ENCODE results near the gene RPL10.

Gene RPL10

GRCh38 chrX:154370300-154371016 lies 27.7 kb upstream of the RPL10 start:
- in situ Hi-C loops (cut with MboI; ENCODE audit: low pct_unique_long_range_greater_than_20kb, low sequenced_read_pairs, unreplicated experiment) = no loop called here

DNA sequence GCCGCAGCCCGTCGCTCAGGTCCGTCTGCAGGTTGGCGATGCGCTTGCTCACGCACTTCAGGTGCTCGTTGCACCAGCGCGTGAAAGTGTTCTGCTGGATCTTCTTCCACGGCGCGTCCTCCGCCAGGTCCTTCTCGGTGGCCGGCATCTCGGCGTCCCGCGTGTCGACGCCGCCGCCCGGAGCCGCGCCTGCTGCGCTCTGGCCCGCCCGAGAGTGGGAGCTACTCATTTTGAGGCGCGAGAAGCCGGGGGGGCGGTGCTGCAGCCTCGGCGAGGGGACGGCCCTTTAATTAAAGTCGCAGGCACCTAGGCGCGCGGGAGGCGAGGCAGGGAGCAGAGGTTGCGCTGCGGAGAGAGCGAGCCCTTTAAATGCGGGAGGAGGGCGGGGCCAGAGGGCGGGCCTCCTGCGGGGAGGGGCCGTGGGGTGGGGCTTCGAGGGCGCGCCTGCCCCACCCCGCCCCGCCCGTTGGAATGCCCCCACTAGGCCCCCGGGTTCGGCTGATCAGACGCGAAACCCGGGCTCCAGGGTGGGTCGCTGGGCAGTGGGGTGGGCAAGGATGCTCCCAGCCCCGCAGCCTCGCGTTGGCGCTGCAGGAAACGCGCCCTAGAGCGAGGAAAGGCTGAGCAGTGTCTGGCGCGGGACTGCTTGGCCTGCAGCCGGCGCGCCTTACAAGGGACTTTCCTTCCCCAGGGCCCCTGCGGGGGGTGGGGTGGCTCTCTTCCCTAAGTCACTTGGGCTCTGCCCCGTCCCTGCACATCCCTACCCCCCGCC lies 27.0 kb upstream of the RPL10 start:
- TF ChIP-seq, protein P1, sequence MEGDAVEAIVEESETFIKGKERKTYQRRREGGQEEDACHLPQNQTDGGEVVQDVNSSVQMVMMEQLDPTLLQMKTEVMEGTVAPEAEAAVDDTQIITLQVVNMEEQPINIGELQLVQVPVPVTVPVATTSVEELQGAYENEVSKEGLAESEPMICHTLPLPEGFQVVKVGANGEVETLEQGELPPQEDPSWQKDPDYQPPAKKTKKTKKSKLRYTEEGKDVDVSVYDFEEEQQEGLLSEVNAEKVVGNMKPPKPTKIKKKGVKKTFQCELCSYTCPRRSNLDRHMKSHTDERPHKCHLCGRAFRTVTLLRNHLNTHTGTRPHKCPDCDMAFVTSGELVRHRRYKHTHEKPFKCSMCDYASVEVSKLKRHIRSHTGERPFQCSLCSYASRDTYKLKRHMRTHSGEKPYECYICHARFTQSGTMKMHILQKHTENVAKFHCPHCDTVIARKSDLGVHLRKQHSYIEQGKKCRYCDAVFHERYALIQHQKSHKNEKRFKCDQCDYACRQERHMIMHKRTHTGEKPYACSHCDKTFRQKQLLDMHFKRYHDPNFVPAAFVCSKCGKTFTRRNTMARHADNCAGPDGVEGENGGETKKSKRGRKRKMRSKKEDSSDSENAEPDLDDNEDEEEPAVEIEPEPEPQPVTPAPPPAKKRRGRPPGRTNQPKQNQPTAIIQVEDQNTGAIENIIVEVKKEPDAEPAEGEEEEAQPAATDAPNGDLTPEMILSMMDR (IDR thresholded peaks at IDR 0.05; ENCODE audit: extremely low read depth, insufficient read depth, missing control alignments) = no peak
- in situ Hi-C loops (cut with MboI; ENCODE audit: low pct_unique_long_range_greater_than_20kb, low sequenced_read_pairs, unreplicated experiment) = no loop called here
- DNase-seq (ENCODE audit: low spot score) = peak; percentile 92

More at GRCh38 chrX:154370300-154371016, 27.7 kb upstream of the RPL10 start:
- DNase-seq (ENCODE audit: low spot score) = peak; percentile 45
- TF ChIP-seq, protein P1 (IDR thresholded peaks at IDR 0.05; ENCODE audit: extremely low read depth, insufficient read depth, missing control alignments) = no peak

GRCh38 chrX:154371789-154372300 lies 26.3 kb upstream of the RPL10 start:
- TF ChIP-seq, protein P1 (IDR thresholded peaks at IDR 0.05; ENCODE audit: extremely low read depth, insufficient read depth, missing control alignments) = no peak
- no peak for DNase-seq (ENCODE audit: low spot score)
- in situ Hi-C loops (cut with MboI; ENCODE audit: low pct_unique_long_range_greater_than_20kb, low sequenced_read_pairs, unreplicated experiment) = no loop called here

DNA sequence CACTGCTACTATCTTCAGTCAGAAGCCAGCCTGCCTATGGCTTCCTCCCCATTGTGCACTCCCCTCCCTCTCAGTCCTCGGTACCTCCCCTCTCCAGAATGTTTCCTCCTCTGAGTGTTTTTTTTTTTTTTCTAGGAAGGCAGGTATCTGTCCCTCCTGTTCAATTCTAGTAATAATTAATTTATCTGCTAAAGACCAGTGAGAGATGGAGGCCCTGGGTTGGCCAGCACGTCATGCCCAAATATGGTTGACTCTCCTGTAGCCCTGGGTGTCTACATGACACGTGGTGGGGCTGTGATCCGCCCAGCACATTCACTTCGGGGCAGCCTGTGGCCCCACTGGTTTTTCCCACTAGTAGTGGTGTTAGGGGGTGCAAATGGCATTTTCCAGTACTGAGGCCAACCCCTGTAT lies 25.6 kb upstream of the RPL10 start:
- TF ChIP-seq, protein P1 (IDR thresholded peaks at IDR 0.05; ENCODE audit: extremely low read depth, insufficient read depth, missing control alignments) = no peak
- DNase-seq (ENCODE audit: low spot score) = peak; percentile 58
- in situ Hi-C loops (cut with MboI; ENCODE audit: low pct_unique_long_range_greater_than_20kb, low sequenced_read_pairs, unreplicated experiment) = no loop called here

DNA sequence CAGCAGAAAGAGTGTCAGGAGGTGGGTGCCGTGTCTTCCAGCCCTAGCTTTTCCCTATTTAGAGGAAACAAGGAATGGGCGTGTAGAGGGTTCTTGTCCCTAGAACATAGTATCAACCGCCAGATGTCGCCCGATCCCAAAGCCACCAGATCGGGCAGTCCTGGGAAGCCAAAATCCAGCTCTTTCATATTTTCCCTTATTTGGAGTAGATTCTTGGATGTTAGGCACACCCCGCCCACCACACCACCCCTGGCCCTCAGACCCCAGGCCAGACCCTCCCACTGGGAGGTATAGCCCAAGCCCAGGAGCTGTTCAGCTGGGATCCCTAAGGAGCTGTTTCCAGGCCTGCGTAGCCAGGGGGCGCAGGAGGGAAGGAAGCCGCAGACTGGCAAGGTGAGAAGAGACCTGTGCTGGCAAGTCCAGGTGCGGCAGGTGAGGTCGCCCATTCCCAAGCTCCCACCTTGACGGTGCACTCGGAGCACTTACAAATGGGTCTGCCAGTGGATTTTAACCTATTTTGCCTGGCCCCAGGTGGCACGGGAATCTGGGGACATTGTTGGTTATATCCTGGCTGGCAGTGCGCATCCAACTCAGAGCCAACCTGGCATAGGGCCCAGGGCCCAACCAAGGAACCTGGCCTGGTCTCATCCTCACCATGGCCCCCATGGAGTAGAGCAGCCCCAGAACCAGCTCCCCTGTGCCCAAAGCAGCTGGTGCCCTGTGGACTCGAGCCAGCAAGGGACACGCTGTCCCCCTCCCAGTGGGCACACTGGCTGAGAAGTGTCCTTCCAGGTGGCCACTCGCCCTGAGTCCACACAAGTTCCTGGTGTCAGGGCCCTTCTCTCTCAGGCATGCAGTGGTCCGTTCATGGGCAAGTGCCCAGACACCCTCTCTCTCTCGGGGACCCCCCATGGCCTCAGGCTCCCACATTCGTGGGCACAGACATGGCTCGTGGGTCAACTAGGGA lies 24.6 kb upstream of the RPL10 start:
- TF ChIP-seq, protein P1 (IDR thresholded peaks at IDR 0.05; ENCODE audit: extremely low read depth, insufficient read depth, missing control alignments) = no peak
- peak; percentile 51 for DNase-seq (ENCODE audit: low spot score)
- in situ Hi-C loops (cut with MboI; ENCODE audit: low pct_unique_long_range_greater_than_20kb, low sequenced_read_pairs, unreplicated experiment) = no loop called here

Measured in GM13977 (cell line).